GM21526 (cell line): ENCODE data around the gene DNAL1.
"Not testable (repeated sequence)": the region's sequence is repeated elsewhere in the genome, so short reads cannot be mapped to it uniquely, and the experiment has no call there.

Experiments used
- ATAC-seq: cut with Tn5 transposase; IDR thresholded peaks from one replicate; pipeline ENCODE4 v1.9.1; 2021; ENCODE audit warnings: moderate library complexity; ENCODE audit not compliant: unreplicated experiment, low FRiP score

Gene DNAL1, protein sequence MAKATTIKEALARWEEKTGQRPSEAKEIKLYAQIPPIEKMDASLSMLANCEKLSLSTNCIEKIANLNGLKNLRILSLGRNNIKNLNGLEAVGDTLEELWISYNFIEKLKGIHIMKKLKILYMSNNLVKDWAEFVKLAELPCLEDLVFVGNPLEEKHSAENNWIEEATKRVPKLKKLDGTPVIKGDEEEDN

DNA sequence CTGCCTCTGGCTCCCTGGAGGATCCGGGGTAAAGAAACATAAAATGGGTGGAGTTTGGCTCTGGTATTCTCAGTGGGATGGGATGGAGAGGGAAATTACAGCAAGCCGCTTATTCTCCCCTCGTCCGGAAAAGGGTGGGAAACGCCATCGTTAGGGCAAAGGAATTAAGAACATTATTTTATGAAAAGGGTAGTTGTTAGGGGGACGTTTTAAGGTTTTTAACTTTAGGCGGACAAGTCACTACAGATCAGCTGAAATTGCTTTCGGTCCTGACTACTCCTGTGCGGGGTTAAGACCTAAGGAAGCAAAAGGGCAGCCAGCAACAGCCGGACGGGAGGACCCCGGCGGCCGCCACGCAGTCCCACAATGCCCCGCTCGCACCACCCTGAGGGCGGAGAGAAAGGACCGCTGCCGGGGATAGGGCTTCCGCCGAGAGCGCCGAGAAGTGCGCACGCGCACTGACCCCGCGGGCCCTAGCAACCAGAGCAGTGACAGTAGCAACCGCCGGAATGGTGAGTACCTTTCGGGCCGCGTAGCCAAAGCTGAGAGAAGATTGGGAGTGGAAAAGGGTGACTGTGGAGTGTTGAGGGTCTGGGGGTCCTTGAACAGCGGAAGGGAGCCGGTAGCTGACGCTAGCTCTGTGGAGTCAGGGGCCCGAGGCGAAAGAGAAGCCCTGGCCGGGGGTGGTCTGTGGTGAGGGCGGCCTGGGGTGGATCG, at the start of gene DNAL1:
TSS of gene DNAL1 (plus strand) at position 456 of the 717 bp plus-strand sequence. CDS start at position 510, 54 bp downstream.
- ATAC-seq: peak; percentile 91

DNA sequence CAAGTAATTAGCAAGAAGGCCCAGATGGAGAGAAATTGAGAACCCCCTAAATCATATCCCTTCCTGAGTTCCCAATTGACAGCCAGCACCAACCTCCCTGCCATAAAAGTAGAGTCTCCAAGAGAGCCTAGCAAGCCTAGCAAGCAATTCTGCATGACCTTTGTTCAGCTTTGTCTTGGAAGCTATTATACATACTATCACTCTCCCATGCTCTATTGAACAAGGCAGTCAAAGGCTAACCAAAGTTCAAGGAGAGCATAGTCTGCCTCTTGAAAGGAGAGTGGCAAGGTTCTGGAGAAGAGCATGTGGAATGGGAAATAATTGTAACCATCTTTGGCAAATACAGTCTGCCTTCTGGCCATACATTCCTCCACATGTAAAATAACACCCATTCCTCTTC, 45.3 kb upstream of the DNAL1 start:
- no peak for ATAC-seq

DNA sequence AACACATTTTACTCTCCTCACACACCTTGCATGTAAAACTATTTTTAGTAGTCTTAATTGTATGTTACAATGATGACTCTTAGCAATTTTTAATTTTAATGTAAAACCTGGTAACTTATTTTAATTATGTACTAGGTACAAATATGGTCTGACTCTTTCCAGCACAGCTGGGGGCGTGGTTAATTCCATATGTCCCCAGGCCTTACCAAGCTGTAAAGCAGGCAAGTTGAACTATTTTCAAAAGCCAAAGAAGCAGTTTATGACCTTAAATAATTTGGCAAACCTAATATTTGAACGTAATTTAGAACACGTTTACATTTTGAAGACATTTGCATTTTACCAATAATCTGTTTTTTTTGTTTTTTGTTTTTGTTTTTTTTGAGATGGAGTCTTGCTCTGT, 41.8 kb upstream of the DNAL1 start:
- ATAC-seq: no peak

DNA sequence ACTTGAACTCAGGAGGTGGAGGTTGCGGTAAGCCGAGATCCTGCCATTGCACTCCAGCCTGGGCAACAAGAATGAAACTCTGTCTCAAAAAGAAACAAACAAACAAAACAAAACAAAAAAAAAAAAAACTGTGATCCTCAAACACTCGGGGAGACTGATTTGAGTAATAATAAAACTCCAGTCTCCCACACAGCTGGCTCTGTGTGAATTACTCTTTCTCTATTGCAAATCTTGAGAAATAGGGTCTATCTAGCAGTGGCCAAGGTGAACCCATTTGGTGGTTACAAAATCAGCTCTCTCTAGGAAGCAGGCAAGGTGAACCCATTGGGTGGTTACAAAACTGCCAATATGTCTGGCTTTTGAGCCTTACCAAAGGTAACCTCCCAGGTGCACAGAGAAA, 38.5 kb upstream of the DNAL1 start:
- ATAC-seq: no peak

DNA sequence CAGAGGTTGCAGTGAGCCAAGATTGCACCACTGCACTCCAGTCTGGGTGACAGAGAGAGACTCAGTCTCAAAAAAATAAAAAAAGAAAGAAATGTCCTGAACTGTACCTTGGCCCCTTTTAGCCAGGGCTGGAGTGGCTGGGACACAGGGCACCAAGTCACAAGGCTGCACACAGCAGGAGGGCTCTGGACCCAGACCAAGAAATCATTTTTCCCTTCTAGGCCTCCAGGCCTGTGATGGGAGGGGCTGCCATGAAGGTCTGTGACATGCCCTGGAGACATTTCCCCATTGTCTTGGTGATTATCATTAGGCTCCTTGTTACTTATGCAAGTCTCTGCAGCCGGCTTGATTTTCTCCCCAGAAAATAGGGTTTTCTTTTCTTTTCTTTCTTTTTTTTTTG, 37.5 kb upstream of the DNAL1 start:
- no peak for ATAC-seq

DNA sequence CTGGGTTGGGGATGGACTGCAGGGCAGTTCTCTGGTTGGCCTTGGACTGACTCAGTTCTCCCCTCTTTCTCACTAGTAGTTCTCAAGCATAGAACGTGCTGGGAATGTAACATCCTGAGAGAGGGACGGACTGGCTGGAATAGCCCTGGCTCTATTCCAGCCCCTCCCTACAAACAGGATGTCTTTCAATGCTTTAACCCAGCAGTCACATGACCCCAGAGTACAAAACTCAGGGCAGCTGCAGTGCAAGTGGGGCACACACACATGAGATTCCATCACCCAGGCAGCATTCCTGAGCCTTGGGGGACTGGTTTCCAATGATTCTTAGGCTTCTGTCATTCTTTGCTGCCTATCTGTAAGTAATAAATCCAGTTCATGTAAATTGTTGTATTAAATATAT, 34.1 kb upstream of the DNAL1 start:
- ATAC-seq: no peak

DNA sequence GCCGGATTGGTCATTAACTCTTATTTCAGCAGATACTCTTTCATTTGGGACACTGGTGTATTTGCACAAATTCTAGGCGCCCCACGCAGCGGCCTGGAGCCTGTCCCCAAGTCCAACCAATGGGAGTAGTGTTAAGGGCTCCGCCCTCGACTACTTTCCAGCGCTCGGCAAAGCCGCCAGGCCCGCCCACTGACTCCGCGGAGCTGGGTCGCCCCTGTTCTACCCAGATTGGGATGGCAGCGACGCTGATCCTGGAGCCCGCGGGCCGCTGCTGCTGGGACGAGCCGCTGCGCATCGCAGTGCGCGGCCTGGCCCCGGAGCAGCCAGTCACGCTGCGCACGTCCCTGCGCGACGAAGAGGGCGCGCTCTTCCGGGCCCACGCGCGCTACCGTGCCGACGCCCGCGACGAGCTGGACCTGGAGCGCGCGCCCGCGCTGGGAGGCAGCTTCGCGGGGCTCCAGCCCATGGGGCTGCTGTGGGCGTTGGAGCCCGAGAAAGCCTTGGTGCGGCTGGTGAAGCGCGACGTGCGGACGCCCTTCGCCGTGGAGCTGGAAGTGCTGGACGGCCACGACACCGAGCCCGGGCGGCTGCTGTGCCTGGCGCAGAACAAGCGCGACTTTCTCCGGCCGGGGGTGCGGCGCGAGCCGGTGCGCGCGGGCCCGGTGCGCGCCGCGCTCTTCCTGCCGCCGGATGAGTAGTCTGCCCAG, 32.3 kb upstream of the DNAL1 start, which contains the start of gene ACOT6:
TSS of gene ACOT6 (plus strand) at position 179 of the 707 bp plus-strand sequence. CDS start at position 234, 55 bp downstream.
- peak; percentile 76 for ATAC-seq

DNA sequence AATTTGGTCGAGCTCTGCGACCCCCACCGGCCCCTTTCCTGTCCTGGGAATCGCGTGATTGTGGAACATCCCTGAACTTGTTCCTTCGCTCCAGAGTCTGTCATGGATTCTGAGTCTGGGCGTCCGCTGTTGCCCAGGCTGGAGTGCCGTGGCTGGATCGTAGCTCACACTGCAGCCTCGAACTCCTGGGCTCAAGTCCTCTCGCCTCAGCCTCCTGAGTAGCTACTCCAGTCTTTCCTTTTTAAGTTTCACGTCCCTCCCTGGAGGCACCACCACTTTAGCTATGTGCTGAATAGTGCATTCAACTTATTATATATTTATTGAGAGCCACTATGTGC, 31.8 kb upstream of the DNAL1 start:
- ATAC-seq: no peak

DNA sequence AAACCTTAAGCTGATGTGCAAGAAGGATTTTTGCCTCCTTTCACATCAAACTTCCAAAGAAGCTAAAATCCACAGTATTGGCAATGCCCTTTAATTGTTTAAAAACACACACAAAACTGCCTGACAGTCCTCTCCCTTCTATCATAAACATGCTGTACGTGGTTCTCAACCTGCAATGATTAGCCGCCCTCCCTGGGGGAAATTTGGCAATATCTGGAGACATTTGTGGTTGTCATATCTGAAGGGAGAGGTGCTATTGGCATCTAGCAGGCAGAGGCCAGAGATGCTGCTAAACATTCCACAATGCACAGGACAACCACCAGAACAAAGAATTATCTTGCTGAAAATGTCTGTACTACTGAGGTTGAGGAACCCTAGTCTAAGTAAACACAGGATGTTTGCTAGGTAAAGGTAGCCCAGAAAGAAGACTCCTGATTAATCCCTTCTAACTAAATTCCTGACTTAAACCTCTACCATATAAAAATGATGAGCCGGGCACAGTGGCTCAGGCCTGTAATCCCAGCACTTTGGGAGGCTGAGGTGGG, 31.3 kb upstream of the DNAL1 start:
- no peak for ATAC-seq

DNA sequence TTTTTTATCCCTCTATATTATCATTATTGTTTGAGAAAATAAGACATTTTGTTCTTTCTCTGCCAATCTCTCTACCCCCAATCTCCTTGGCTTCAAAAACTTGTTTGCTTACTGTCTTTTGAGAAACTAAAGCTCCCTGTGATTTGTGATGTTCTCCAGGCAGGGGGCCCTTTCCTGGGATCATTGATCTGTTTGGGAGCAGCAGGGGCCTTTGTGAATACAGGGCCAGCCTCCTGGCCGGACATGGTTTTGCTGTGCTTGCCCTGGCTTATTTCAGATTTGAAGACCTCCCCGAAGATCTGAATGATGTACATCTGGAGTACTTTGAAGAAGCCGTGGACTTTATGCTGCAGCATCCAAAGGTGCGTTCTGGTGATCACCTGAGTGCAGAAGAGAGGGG, 28.0 kb upstream of the DNAL1 start:
- ATAC-seq: no peak

DNA sequence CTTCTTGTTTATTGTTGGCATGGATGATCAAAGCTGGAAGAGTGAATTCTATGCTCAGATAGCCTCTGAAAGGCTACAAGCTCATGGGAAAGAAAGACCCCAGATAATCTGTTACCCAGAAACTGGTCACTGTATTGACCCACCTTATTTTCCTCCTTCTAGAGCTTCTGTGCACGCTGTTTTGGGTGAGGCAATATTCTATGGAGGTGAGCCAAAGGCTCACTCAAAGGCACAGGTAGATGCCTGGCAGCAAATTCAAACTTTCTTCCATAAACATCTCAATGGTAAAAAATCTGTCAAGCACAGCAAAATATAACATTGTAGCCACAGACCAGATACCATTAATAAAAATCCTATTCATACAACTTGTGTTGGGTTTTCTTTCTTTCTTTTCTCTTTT, 25.3 kb upstream of the DNAL1 start:
- ATAC-seq: no peak

DNA sequence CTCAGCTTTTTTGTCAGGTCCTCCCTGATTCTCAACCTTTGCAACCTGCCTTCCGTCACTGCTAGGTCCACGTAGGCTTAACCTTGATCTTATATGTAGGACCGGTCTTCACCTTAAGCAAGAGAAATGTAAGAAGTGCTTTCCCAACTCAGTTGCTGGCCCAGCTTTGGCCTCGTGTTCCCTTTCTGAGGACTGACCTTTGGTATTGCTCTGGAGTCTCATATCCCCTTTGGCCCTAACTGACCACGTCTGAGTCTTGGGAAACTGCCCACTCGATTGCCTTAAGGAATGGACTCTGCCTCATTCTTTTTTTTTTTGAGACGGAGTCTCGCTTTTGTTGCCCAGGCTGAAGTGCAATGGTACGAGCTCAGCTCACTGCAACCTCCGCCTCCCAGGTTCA, 24.5 kb upstream of the DNAL1 start:
- no peak for ATAC-seq

DNA sequence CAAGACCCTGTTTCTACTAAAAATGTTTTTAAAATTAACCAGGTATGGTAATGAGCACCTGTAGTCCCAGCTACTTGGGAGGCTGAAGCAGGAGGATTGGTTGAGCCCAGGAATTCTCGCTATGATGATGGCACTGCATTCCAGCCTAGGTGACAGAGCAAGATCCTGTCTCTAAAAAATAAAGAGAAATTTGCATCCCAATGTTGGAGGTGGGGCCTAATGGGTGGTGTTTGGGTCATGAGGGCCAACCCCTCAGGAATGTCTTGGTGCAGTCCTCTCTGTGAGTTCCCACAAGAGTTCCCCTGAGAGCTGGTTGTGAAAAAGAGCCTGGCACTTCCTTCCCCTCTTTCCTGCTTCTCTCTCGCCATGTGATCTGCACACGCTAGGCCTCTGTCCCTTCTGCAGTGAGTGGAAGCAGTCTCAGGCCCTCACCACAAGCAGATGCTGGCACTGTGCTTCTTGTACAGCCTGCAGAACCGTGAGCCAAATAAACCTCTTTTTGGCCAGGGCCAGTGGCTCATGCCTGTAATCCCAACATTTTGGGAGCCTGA, 21.2 kb upstream of the DNAL1 start:
- no peak for ATAC-seq

DNA sequence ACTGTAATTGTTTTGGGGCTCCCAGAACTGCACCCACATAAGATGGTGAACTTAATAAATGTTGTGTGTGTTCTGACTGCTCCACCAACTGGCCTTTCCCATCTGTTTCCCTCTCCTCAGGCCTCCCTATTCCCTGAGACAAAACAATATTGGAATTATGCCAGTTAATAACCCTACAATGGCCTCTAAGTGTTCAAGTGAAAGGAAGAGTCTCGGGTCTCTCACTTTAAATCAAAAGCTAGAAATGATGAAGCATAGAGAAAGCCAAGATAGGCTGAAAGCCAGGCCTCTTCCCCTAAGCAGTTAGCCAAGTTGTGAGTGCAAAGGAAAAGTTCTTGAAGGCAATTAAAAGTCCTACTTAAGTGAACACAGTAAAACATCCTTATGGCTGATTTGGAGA, 19.1 kb upstream of the DNAL1 start:
- ATAC-seq: no peak

DNA sequence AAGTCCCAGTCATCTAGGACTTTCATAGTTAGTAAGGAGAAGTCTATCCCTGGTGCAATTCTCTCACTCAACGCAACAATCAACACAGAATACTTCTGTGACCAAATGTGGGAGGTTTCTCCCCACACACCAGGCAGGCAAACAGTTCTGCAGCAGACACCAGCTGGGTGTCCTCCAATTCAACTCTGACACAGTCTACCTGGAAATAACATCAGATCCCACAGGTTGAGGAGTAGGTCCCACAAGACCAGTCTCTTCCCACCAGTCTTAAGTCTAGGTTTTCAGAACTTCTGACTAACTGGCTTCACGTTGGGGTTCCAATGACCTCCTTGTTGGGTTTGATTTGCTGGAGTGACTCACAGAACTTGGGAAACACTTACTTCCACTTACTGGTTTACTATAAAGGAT, 17.6 kb upstream of the DNAL1 start:
- no peak for ATAC-seq

DNA sequence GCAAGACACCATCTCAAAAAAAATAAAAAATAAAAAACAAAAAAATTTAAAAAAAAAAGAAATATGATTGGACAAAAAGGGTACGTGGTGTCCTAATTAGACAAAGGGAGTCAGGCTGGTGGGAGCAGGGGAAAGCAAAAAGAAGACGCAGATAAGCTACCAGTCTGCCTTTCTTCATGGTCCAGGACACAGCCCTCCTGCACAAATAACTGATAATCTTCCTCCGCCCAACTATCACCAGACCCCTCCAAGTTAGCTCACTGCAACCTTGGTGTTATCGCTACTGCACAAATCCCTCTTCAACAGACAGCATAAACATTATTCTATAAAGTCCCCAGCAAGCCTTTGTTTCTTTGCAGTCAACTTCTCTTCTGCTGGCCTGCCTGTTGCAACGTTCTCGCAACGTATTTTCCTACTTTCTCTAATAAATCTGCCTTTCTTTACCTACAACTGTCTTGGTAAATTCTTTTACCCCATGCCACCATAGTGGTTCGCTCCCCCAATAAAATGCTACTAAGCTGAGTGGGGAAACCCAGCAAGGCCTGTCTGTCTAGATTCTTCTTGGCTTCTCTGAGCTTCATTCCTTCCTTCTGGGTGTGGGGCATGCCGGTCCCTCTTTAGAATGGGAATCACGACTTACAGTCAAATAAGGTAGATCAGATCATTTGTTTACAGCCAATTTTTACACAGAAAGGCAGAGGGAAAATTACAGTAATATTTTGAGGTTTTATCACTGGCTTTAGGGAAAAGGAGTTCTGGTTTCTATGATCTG, 14.6 kb upstream of the DNAL1 start:
- no peak for ATAC-seq

DNA sequence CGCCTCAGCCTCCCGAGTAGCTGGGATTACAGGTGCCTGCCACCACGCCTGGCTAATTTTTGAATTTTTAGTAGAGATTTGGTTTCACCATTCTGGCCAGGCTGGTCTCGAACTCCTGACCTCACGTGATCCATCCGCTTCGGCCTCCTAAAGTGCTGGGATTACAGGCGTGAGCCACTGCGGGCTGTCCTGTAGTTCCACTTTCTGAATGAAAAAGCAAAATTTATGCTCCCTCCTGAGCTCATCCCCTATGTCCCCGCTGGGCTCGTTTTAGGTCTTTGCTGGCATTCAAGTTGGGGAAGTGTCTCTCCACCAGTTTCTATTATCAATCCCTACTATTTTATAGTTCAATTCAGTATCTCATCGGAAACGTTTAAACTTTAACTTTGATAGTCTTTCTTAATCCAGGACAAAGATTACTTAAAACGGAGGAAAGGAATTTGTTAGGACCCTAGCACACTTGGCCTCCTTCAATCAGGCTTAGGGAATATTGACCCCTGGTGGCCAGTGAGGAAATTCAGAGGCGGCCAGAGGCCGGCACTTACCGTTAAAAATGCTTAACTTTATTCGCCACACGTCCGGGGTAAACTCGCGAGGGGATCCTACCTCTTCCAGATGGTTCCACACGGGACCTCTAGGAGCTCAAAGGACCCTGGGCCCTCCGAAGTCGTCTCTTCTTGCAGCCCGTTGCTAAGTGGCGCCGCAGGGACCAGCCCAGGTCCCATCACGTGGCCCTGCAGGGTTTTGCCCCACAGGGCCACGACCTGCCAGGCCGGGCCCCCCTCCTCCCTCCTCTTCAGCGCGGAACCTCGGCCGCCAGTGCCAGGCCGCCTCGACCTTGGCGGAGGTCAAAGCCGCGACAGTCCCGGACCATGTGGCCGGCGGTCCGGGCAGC, 11.4 kb upstream of the DNAL1 start:
- ATAC-seq: no peak

DNA sequence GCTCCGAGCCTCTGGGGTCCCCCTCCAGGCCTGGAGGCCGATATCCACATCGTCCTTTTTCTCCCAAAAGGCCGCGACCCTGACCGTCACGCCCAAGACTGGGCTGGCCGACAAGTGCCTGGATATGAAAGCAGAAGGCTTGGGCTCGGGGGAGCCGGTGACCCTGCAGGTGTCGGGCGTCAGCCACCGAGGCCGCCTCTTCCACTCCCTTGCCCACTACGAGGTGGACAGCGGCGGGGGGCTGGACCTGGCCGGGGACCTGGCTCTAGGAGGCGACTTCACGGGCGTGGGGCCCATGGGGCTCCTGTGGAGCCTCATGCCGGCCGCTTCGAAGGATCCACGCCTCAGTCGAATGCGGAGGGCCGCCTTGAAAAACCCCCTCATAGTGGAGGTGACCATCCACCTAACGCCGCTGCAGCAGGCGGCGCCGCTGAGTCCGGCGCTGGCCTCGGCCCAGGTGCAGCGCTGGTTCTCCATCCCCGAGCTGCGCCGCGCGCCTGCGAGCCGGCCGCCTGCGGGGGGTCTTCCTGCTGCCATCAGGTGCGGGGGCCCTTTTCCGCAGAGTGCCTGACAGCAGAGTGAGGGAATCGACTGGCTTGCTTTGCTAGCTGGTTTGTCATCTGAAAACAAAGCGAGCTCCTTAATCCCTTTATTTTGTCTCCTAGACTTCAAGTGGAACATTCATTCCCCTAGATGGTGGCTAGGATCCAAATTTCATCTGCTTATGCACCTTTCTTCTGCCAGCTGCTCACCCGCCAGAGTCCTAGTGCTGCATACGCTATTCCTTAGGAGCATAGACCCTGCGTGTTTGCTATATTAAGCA, 10.6 kb upstream of the DNAL1 start:
- no peak for ATAC-seq

DNA sequence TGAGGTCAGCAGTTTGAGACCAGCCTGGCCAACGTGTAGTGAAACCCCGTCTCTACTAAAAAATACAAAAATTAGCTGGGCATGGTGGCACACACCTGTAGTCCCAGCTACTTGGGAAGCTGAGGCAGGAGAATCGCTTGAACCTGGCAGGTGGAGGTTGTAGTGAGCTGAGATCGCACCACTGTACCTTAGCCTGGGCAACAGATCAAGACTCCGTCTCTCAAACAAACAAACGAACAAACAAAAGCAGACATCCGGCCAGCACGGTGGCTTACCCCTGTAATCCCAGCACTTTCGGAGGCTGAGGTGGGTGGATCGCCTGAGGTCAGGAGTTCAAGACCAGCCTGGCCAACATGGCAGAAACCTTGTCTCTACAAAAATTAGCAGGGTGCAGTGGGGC, 8.4 kb upstream of the DNAL1 start:
- ATAC-seq: not testable (repeated sequence)
